GM19438 (cell line): ENCODE measurements around the gene NOXA1.

Experiments used
- ATAC-seq: cut with Tn5 transposase; IDR thresholded peaks from one replicate; pipeline ENCODE4 v1.9.1; 2021; ENCODE audit warnings: low read depth; ENCODE audit not compliant: unreplicated experiment

NOXA1 gene

GRCh38 chr9:137480686-137481683 is 57.8 kb downstream of the NOXA1 start:
- no peak for ATAC-seq

- no peak for ATAC-seq
Measured at GRCh38 chr9:137482094-137482781, 59.0 kb downstream of the NOXA1 start.
